OCI-LY7 (cell line): Measurements from ENCODE around the gene HRH1.

Experiments
- CTCF ChIP-seq: fragments of 200-600 bp; sonication (generic); conservative IDR thresholded peaks from 2 replicates; pipeline ENCODE4 v1.5.1; 2014; ENCODE audit warnings: mild to moderate bottlenecking, antibody characterized with exemption, low read length, moderate library complexity, mixed read lengths
- EZH2phosphoT487 ChIP-seq: fragments of 200-600 bp; sonication (generic); IDR thresholded peaks from 2 replicates; pipeline ENCODE4 v1.6.1; 2018; ENCODE audit warnings: low read depth, borderline replicate concordance, mild to moderate bottlenecking, mixed run types, antibody characterized with exemption, low read length, moderate library complexity, mixed read lengths

- TF ChIP-seq CTCF (no peak), EZH2phosphoT487 (no peak)
Measured at GRCh38 chr3:11235385-11235784, 81.1 kb downstream of the HRH1 start.
